IgD-negative memory B cell (primary cell): ENCODE data around the gene TOX2. TPM values are rescaled to one million over a fixed set of nuclear protein-coding genes. Genes with fewer than 3 reads are reported as not detected.

ENCODE experiments used
- H3K27ac Mint-ChIP-seq, 3 donors: one replicate each; pipeline ENCODE4 v1.8.0; 2020 to 2022; ENCODE audit warnings: mild to moderate bottlenecking in 3 of 3, mixed read lengths in 3 of 3, moderate library complexity in 1 of 3
- H3K27me3 Mint-ChIP-seq: one replicate; pipeline ENCODE4 v1.8.0; 2021; ENCODE audit warnings: mixed read lengths
- H3K36me3 Mint-ChIP-seq: one replicate; pipeline ENCODE4 v1.8.0; 2020; ENCODE audit warnings: mild to moderate bottlenecking, mixed read lengths
- H3K4me1 Mint-ChIP-seq, 3 donors: one replicate each; pipeline ENCODE4 v1.8.0; 2020 to 2022; ENCODE audit warnings: mixed read lengths in 3 of 3, mild to moderate bottlenecking in 1 of 3
- H3K4me3 Mint-ChIP-seq, 4 donors: one replicate each; pipeline ENCODE4 v1.8.0; 2020 to 2022; ENCODE audit warnings: mild to moderate bottlenecking in 4 of 4, mixed read lengths in 4 of 4, moderate library complexity in 3 of 4
- H3K9me3 Mint-ChIP-seq, 3 donors: one replicate each; pipeline ENCODE4 v1.8.0; 2020 to 2021; ENCODE audit warnings: mixed read lengths in 3 of 3, mild to moderate bottlenecking in 1 of 3
- polyA plus RNA-seq: library from polyadenylated mRNA; unstranded; fragments of 300-500 nt; fragmentation: Illumina TruSeq; gene quantifications from one replicate; pipeline ENCODE4 v1.2.3, GENCODE V29; 2021

Gene TOX2
- polyA plus RNA-seq, 1 donor from 2014 or later: 0.73 TPM

DNA sequence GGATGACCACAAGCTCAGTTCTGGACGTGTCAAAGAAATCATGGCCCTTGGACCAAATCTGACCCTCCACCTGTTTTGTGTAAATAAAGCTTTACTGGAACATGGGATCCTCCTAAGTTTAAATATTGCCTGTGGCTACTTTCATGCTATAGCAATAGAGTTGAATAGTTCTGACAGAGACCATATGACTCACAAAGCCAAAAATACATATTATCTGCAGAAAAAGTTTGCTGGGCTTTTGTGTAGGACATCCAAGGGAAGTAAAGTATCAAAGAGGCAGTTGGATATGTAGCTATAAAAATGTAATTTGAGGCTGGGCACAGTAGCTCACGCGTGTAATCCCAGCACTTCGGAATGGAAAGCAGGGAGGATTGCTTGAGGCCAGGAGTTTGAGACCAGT, 78.9 kb downstream of the TOX2 start:
- Mint-ChIP-seq H3K9me3 (peaks cover 0 to 5% (median 2%) of the 10 kb centered on the region in 3 donors), H3K4me1 (peaks cover 0 to under 1% (median 0%) of the 10 kb centered on the region in 3 donors), H3K27ac (no peak overlapping the region), H3K4me3 (no peak overlapping the region), H3K36me3 (peaks cover 4% of the 10 kb centered on the region), H3K27me3 (no peaks in the 10 kb centered on the region)

DNA sequence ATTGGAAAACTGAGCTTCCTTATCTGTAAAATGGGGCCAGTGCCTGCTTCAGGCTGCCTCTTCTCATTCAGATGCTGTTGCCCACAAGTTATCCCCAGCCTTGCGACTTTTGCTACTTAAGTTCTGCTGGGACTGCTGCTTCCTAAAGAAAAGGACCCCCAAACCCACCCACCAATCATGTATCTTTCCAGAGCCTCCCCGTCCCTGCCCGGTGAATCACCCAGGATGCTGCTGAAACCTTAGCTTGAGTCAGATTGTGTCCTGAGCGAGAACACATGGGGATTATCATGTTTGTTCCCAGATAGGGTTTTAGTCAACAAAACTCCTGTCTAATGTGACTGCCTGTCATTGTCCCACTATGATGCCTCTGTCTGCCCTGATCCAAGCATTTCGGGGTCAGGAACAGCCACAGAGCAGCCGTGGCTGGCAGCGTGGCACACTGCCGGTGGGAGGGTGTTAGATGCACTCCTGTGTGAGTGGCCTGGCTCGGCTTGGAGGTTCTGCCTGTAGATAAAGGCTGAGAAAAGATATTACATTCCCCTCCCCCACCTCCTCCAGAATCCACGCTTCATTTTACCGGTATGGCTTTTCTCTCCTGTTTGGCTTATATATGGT, 79.9 kb downstream of the TOX2 start:
- Mint-ChIP-seq H3K36me3 (peaks cover 4% of the 10 kb centered on the region), H3K27ac (no peak overlapping the region)

GRCh38 chr20:43995645-43996044, 81.0 kb downstream of the TOX2 start:
- peaks cover 3% of the 10 kb centered on the region for H3K36me3 Mint-ChIP-seq
- peaks cover 0 to 4% (median 2%) of the 10 kb centered on the region in 3 donors for H3K9me3 Mint-ChIP-seq
- H3K27me3 Mint-ChIP-seq: no peaks in the 10 kb centered on the region
- H3K4me3 Mint-ChIP-seq: no peak overlapping the region
- no peak overlapping the region for H3K27ac Mint-ChIP-seq
- H3K4me1 Mint-ChIP-seq: peaks cover 0 to 3% (median 0%) of the 10 kb centered on the region in 3 donors

More for the DNA sequence above, 79.9 kb downstream of the TOX2 start:
- H3K27me3 Mint-ChIP-seq: no peaks in the 10 kb centered on the region
- H3K9me3 Mint-ChIP-seq: peaks cover 0 to 5% (median 2%) of the 10 kb centered on the region in 3 donors
- H3K4me1 Mint-ChIP-seq: no peaks in the 10 kb centered on the region
- no peak overlapping the region for H3K4me3 Mint-ChIP-seq

DNA sequence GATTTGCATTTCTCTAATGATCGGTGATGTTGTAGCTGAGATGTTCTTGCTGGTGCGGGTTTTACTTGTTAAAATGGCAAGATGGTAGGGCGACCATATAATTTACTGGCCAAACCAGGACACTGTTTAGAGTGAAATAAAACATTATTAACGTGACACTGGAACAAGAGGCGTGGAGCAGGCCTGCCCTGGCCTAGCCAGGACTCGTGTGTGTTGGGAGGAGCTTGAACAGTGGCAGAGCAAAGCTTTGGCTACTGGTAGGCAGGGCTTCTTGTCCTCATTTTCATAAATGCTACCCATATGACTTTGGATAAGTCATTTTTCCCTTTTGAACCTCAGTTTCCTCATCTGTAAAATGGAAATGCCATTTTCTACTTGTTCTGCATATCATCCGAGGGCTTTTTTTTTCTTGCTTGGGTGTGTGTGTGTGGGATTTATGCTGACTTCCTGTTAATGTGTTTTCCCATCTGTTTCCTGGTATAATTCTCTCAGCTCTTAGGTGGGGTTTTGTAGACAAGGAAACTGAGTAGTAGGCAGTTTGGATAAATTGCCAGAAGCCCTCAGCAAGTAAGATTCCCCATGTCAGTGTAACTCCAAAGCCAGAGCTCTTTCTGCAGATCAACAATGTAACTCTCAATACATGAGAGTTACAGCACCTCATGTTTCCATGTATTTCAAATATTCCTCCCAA, 81.7 kb downstream of the TOX2 start:
- H3K4me1 Mint-ChIP-seq: peaks cover 0 to 4% (median 0%) of the 10 kb centered on the region in 3 donors
- H3K27ac Mint-ChIP-seq: no peak overlapping the region
- no peaks in the 10 kb centered on the region for H3K27me3 Mint-ChIP-seq
- H3K9me3 Mint-ChIP-seq: peaks cover 0 to 4% (median 2%) of the 10 kb centered on the region in 3 donors
- peaks cover 3% of the 10 kb centered on the region for H3K36me3 Mint-ChIP-seq
- H3K4me3 Mint-ChIP-seq: no peak overlapping the region

- Mint-ChIP-seq H3K4me3 (no peak overlapping the region), H3K4me1 (peaks cover 0 to 10% (median 0%) of the 10 kb centered on the region in 3 donors), H3K27me3 (peaks cover 1% of the 10 kb centered on the region)
These were observed 85.2 kb downstream of the TOX2 start for GRCh38 chr20:43999848-44000247.

DNA sequence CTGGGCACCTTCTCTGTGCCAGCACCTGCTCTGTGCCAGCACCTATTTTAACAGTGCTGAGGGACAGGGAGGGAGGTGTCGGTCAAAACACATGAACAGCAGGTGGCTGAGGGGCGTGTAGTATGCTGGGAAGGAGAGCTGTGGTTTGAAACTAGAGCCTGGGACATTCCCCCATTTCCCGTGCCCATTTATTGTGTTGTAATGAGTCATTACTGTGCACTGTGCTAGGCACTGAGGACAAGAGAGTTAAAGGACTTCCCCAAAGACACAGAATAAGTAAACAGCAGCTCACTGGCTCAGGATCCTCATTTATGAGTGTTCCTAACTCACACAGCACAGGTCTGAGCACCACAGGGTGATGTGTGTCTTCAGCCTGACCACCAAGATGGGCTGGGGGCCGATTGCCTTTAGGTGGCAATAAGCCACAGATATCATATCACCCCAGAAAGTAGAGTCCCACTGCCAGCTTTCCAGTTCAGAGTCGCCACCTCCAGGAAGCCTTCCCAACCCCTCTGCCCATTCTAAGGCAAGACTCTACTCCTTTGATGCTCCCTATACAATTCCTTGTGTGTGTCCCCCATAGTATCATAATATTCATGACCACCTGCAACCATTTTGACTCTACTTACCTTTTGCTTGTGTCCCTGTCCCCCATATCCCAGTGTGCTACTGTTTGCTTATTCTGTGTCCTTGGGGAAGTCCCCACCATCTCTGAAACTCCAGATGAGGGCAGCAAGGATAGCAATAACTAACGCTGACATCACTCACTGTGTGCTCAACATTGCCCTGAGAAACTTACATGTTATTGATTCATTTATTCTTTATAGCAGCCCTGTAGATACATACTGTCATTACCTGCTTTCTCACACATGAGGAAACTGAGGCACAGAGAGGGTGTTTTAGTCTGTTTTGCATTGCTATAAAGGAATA, 87.3 kb downstream of the TOX2 start:
- Mint-ChIP-seq H3K27me3 (peaks cover 1% of the 10 kb centered on the region), H3K36me3 (peaks cover 3% of the 10 kb centered on the region), H3K4me3 (no peak overlapping the region), H3K27ac (no peak overlapping the region), H3K4me1 (peaks cover 0 to 10% (median 1%) of the 10 kb centered on the region in 3 donors), H3K9me3 (no peaks in the 10 kb centered on the region)

More at GRCh38 chr20:43999848-44000247, 85.2 kb downstream of the TOX2 start:
- peaks cover 3% of the 10 kb centered on the region for H3K36me3 Mint-ChIP-seq
- H3K27ac Mint-ChIP-seq: no peak overlapping the region
- H3K9me3 Mint-ChIP-seq: peaks cover 0 to 4% (median 2%) of the 10 kb centered on the region in 3 donors

GRCh38 chr20:44002861-44003260, 88.2 kb downstream of the TOX2 start:
- Mint-ChIP-seq H3K27ac (no peak overlapping the region), H3K9me3 (no peaks in the 10 kb centered on the region), H3K27me3 (peaks cover 1% of the 10 kb centered on the region), H3K36me3 (peaks cover 3% of the 10 kb centered on the region), H3K4me3 (no peak overlapping the region), H3K4me1 (peaks cover 0 to 10% (median 1%) of the 10 kb centered on the region in 3 donors)

DNA sequence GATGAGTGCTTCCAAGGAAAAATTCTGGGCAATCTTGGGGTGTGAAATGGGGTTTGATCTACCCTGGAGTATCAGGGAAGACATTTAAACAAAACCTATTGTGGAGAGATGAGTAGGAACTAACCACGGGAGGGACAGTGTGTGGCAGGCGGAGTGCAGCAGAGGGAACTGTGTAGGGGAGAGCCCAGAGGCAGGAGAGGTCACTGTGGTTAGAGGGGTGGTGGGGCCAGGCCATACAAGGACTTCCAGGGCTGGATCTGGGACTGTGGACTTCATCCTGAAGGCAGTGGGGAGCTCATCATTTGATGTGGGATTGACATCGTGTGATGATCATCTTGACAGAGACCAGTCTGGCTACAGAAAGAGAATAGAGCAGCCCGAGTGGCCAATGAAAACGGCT, 89.0 kb downstream of the TOX2 start:
- no peak overlapping the region for H3K27ac Mint-ChIP-seq
- H3K4me3 Mint-ChIP-seq: no peak overlapping the region
- peaks cover 0 to 10% (median 1%) of the 10 kb centered on the region in 3 donors for H3K4me1 Mint-ChIP-seq
- no peaks in the 10 kb centered on the region for H3K9me3 Mint-ChIP-seq
- H3K36me3 Mint-ChIP-seq: peaks cover 3% of the 10 kb centered on the region
- peaks cover 1% of the 10 kb centered on the region for H3K27me3 Mint-ChIP-seq

DNA sequence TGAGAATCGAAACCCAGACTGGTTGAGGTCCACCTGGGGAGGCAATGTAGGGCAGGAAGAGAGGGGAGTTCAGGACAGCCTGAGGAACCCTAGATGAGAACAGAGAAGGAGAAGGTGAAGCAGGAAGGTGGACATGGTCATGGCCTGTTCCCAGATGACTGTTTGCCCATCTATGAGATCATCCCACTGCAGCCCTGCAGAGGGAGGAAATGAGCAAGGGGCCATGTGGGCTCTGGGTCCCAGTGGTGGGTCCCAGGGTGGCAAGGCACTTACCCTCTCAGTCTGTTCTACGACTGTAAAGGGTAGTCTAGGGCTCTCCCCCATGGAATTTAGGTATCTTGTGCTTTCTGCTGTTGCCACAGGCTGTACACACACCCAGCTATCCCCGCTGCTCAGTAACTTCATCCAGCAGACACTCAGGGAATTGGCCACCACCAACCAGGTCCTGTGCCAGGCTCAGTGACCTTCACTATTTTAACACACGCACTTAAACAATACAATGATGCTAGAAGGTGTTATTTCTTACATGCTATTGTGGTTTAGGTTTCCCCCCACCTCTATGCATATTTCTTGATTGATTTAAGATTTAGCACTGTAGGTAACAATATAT, 89.8 kb downstream of the TOX2 start:
- H3K27me3 Mint-ChIP-seq: peaks cover 1% of the 10 kb centered on the region
- no peak overlapping the region for H3K27ac Mint-ChIP-seq
- peaks cover 0 to 10% (median 1%) of the 10 kb centered on the region in 3 donors for H3K4me1 Mint-ChIP-seq
- H3K4me3 Mint-ChIP-seq: no peak overlapping the region
- peaks cover 3% of the 10 kb centered on the region for H3K36me3 Mint-ChIP-seq
- H3K9me3 Mint-ChIP-seq: no peaks in the 10 kb centered on the region

GRCh38 chr20:44005661-44006060, 91.0 kb downstream of the TOX2 start:
- H3K4me3 Mint-ChIP-seq: no peak overlapping the region
- H3K27ac Mint-ChIP-seq: no peak overlapping the region
- peaks cover 1% of the 10 kb centered on the region for H3K27me3 Mint-ChIP-seq
- no peaks in the 10 kb centered on the region for H3K9me3 Mint-ChIP-seq
- H3K36me3 Mint-ChIP-seq: no peaks in the 10 kb centered on the region
- peaks cover 0 to 7% (median 1%) of the 10 kb centered on the region in 3 donors for H3K4me1 Mint-ChIP-seq

GRCh38 chr20:44006126-44006525, 91.5 kb downstream of the TOX2 start:
- Mint-ChIP-seq H3K9me3 (no peaks in the 10 kb centered on the region), H3K4me1 (peaks cover 0 to 6% (median 1%) of the 10 kb centered on the region in 3 donors), H3K27me3 (peaks cover 3% of the 10 kb centered on the region), H3K36me3 (no peaks in the 10 kb centered on the region), H3K4me3 (no peak overlapping the region), H3K27ac (no peak overlapping the region)

DNA sequence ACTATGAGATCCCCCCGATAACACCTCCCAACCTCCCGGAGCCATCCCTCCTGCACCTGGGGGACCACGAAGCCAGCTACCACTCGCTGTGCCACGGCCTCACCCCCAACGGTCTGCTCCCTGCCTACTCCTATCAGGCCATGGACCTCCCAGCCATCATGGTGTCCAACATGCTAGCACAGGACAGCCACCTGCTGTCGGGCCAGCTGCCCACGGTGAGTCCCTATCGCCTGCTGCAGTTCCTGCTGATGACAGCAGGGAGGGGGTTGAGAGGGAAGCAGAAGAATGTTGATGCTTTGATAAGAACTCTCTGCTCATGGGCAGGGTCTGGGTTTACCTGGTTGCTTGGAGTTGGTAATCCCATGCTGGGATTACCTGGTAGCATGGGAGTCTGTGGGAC, 91.9 kb downstream of the TOX2 start:
- H3K27ac Mint-ChIP-seq: no peak overlapping the region
- H3K4me3 Mint-ChIP-seq: no peak overlapping the region
- H3K36me3 Mint-ChIP-seq: no peaks in the 10 kb centered on the region
- peaks cover 3% of the 10 kb centered on the region for H3K27me3 Mint-ChIP-seq
- H3K4me1 Mint-ChIP-seq: peaks cover 0 to 8% (median 1%) of the 10 kb centered on the region in 3 donors
- H3K9me3 Mint-ChIP-seq: no peaks in the 10 kb centered on the region

DNA sequence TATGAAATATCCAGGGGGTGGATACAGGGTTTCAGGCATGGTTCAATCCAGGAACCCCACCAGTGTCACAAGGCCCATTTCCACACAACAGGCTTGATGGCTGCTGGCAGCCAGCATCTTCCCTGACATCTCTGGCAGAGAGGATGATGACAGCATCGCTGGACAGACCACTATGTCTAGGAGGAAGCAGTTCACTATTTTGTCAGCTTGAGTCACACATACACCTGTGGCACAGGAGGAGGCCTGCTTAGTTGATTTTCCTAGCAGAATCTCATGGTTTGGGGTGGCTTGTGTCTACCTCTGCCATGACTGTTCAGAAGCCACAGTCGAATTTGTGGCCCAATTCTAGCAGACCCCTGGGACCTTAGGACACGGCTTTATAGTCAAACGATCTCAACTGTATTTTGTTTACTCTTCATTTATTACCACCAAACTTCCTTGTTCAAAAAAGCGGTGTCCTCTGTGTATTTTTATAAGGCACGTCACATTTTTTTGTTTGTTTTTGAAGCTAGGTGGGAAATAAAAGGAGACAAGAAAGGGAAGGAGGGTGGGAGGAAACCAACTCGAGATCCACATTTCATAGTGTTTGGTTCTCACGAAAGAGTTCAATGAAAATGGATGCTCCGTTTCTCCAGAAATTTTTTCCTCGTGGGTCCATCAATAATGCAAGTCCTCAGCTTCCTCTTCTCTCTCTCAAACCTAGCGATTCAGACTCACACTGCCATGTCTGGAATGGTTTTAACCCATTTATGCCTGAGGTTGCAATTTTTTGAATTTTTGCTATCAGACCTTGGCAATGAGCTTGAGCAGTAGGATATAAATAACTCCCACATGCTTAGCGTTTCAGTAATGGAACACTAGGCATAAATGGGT, 94.4 kb downstream of the TOX2 start:
- no peak overlapping the region for H3K27ac Mint-ChIP-seq
- peaks cover 0 to 3% (median 1%) of the 10 kb centered on the region in 3 donors for H3K4me1 Mint-ChIP-seq
- peaks cover 1% of the 10 kb centered on the region for H3K27me3 Mint-ChIP-seq
- H3K4me3 Mint-ChIP-seq: no peak overlapping the region
- H3K36me3 Mint-ChIP-seq: no peaks in the 10 kb centered on the region
- H3K9me3 Mint-ChIP-seq: no peaks in the 10 kb centered on the region

DNA sequence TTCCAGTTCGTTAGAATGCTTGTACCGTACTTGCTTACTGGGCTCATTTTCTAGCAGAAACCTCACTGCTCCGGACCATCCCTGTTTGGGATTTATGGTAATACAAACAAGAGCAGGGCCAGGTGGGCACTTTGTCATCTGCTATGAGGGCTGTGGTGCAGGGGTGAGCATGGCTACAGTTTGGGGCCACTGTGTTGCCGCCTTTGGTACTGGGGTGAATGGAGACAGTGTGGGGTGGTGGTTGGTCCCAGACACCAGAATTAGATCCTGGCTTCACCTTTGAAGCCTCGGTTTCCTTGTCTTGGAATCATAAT, 95.0 kb downstream of the TOX2 start:
- H3K27ac Mint-ChIP-seq: no peak overlapping the region
- no peaks in the 10 kb centered on the region for H3K9me3 Mint-ChIP-seq
- H3K27me3 Mint-ChIP-seq: peaks cover 1% of the 10 kb centered on the region
- H3K36me3 Mint-ChIP-seq: no peaks in the 10 kb centered on the region
- peaks cover 0 to 3% (median 1%) of the 10 kb centered on the region in 3 donors for H3K4me1 Mint-ChIP-seq
- H3K4me3 Mint-ChIP-seq: no peak overlapping the region
